Left renal cortex interstitium (tissue), 4 donors: Measurements from ENCODE around the gene CCDC93. TPM values are rescaled to one million over a fixed set of nuclear protein-coding genes. Genes with fewer than 3 reads are reported as not detected.

Source experiments
- DNase-seq, 4 donors: peaks; one replicate each; pipeline ENCODE4 v3.0.0-alpha.2; 2013; ENCODE audit warnings: low read depth in 4 of 4, low spot score in 2 of 4, missing footprints in 1 of 4
- polyA plus RNA-seq, 4 donors: library from polyadenylated mRNA; unstranded; fragments of 120-200 nt; gene quantifications; one replicate each; pipeline ENCODE4 v1.2.1, GENCODE V29; 2013; ENCODE audit not compliant: insufficient read length in 4 of 4

CCDC93 gene
- polyA plus RNA-seq, 4 donors = 34.0 to 61.6 (median 45.3) TPM

- DNase-seq = no peak
These were observed 53.6 kb downstream of the CCDC93 start for GRCh38 chr2:117960231-117960630.

GRCh38 chr2:117958186-117958585, 55.7 kb downstream of the CCDC93 start:
- DNase-seq = no peak

GRCh38 chr2:117957616-117958015, 56.3 kb downstream of the CCDC93 start:
- no peak for DNase-seq

- no peak for DNase-seq
These were observed 57.7 kb downstream of the CCDC93 start for GRCh38 chr2:117956036-117956796.

GRCh38 chr2:117953231-117953630, 60.6 kb downstream of the CCDC93 start:
- DNase-seq = no peak

- no peak for DNase-seq
These were observed 61.2 kb downstream of the CCDC93 start for GRCh38 chr2:117952701-117953100.

GRCh38 chr2:117952228-117952627, 61.6 kb downstream of the CCDC93 start:
- no peak for DNase-seq

- DNase-seq = no peak
These were observed 64.1 kb downstream of the CCDC93 start for GRCh38 chr2:117949806-117950205.

- no peak for DNase-seq
These were observed 65.3 kb downstream of the CCDC93 start for GRCh38 chr2:117948615-117949014.

- DNase-seq = no peak
These were observed 68.6 kb downstream of the CCDC93 start for GRCh38 chr2:117945296-117945695.

GRCh38 chr2:117944816-117945215, 69.1 kb downstream of the CCDC93 start:
- no peak for DNase-seq

- DNase-seq = no peak
These were observed 70.7 kb downstream of the CCDC93 start for GRCh38 chr2:117943013-117943672.

- DNase-seq = no peak
These were observed 71.3 kb downstream of the CCDC93 start for GRCh38 chr2:117942551-117942950.

- no peak for DNase-seq
These were observed 72.2 kb downstream of the CCDC93 start for GRCh38 chr2:117941693-117942092.

- DNase-seq = no peak
These were observed 73.4 kb downstream of the CCDC93 start for GRCh38 chr2:117940436-117940835.

- no peak for DNase-seq
These were observed 75.3 kb downstream of the CCDC93 start for GRCh38 chr2:117938611-117939010.

GRCh38 chr2:117936871-117937428, 76.9 kb downstream of the CCDC93 start:
- DNase-seq = no peak

- DNase-seq = no peak
These were observed 77.9 kb downstream of the CCDC93 start for GRCh38 chr2:117935954-117936353.

GRCh38 chr2:117935456-117935855, 78.4 kb downstream of the CCDC93 start:
- DNase-seq = no peak

GRCh38 chr2:117933884-117934354, 80.0 kb downstream of the CCDC93 start:
- DNase-seq = no peak

GRCh38 chr2:117931978-117932377, 81.9 kb downstream of the CCDC93 start:
- no peak for DNase-seq

GRCh38 chr2:117931266-117931665, 82.6 kb downstream of the CCDC93 start:
- no peak for DNase-seq
